ENCODE data around the gene HRAS.

HRAS gene

DNA sequence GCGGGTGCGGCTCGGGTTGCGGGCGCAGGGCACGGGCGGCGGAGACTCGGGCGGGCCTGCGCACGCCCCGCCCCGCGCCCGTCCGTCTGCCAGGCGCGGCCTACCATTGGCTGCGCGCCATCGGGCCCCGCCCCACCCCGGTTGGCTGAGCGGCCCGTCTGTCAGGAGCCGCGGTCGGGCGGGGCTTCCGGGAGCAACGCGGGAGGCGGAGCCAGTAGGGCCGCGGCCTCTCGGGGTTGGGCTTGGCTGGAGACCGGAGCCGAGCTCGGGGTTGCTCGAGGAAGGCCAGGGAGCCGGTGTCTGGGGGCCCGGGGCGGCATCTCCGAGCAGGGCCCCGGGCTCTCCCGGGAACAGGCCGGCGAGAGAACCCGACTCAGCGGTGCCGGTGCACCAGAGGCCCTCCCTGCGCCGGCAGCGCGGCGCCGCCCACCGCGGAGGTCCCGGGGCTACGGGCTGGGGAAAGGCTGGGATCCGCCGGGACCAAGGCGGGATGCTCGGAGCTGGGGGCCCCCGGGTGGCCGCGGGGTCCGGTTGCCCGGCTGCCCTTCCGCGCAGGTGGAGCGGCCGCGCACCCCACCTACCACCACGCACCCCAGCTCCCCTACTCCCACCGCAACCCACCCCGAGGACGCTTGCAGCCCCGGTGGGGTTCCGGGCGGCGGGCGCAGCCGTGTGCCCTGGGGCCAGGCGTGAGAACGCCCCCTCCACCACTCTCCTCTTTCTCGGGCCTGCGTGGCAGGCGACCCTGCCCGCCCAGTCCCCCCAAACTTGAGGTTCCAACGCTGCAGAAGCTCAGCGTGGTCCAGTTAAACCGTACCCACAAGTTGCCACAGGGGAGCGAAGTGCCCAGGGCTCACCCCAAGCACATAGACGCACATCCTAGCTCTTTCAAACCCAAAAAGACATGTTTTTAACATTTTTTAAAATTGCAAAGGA lies at the start of gene HRAS:
HRAS (minus strand) TSS at position 58 of the 936 bp plus-strand sequence.
- no peak within 1 kb of the TSS for H3K27ac Mint-ChIP-seq
- TF ChIP-seq CTCF (IDR thresholded peaks at IDR 0.05) = no peak
- peak within 1 kb of the TSS; percentile 91 for H3K4me3 Mint-ChIP-seq
- H3K27me3 Mint-ChIP-seq (ENCODE audit: low read depth, poor library complexity) = peaks cover 27% of the 10 kb centered on the region
- H3K9me3 Mint-ChIP-seq = no peaks in the 10 kb centered on the region
- peak; percentile 97 for DNase-seq
- H3K4me1 Mint-ChIP-seq = peaks cover 22% of the 10 kb centered on the region
- H3K36me3 Mint-ChIP-seq (ENCODE audit: low read depth) = no peaks in the 10 kb centered on the region

DNA sequence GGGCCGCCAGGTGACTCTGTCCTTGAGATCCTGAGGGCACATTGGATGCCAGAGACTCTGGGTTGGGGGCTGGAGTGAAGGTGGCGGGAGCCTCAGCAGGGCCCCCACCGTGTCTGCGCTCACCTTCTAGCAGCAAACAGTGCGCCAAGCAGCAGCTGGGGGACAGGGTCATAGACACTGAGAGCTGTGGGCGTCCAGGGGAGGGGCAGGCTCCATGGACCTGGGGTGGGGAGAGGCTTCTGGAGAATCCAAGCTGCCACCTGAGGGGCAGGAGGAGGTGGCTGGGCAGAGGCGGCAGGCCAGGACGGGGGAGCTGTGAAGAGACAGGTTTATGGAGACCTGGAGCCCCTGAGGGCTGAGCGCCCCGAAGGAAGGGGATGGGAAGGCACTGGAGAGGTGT lies 48.9 kb upstream of the HRAS start:
- TF ChIP-seq CTCF (IDR thresholded peaks at IDR 0.05) = no peak
- Mint-ChIP-seq H3K4me3 (no peak overlapping the region), H3K4me1 (peaks cover 14% of the 10 kb centered on the region), H3K27ac (peak overlapping the region; percentile 32), H3K27me3 (ENCODE audit: low read depth, poor library complexity) (no peaks in the 10 kb centered on the region), H3K9me3 (no peaks in the 10 kb centered on the region), H3K36me3 (ENCODE audit: low read depth) (peaks cover 33% of the 10 kb centered on the region)
- DNase-seq = no peak

DNA sequence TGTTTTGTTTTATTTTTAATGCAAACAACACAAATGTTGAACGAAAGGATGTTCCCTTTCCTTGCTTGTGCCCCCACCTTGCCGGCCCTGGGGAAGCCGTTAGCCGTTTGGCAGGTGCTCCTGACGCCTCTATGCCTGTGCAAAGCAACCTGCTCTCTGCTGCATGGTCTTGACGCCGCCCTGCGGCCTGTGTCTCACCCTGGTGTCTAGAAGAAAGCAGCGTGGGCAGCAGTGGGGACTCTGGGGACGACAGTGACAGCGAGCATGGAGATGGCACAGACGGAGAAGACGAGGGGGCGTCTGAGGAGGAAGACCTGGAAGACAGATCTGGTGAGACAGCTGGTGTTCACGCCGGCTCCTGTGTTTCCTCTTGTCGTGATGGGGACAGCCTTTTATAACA lies 46.4 kb upstream of the HRAS start:
- Mint-ChIP-seq H3K4me1 (peaks cover 36% of the 10 kb centered on the region), H3K27ac (no peak overlapping the region), H3K36me3 (ENCODE audit: low read depth) (peaks cover 17% of the 10 kb centered on the region), H3K4me3 (no peak overlapping the region), H3K9me3 (no peaks in the 10 kb centered on the region), H3K27me3 (ENCODE audit: low read depth, poor library complexity) (no peaks in the 10 kb centered on the region)
- no peak for DNase-seq
- no peak for TF ChIP-seq CTCF (IDR thresholded peaks at IDR 0.05)

DNA sequence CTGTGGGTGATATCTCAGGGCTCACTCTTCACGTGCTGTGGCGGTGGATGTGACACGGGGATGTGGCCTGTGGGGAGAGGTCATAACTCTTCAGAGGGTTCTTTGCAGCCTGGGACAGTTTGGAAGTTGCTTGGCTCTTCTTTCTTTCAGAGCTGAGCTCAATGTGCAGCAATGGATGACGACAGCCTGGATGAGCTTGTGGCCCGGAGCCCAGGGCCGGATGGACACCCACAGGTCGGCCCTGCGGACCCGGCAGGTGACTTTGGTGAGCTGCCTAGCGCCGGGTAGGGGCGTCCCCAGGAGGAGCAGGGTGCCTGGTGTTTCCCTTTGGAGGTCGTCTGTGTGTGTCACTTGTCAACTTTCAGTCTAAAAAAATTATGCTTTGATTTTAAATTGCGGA lies 46.0 kb upstream of the HRAS start:
- peak overlapping the region; percentile 97 for H3K27ac Mint-ChIP-seq
- no peak for DNase-seq
- no peaks in the 10 kb centered on the region for H3K9me3 Mint-ChIP-seq
- H3K4me3 Mint-ChIP-seq = peak overlapping the region; percentile 28
- peaks cover 14% of the 10 kb centered on the region for H3K36me3 Mint-ChIP-seq (ENCODE audit: low read depth)
- no peak for TF ChIP-seq CTCF (IDR thresholded peaks at IDR 0.05)
- peaks cover 36% of the 10 kb centered on the region for H3K4me1 Mint-ChIP-seq
- H3K27me3 Mint-ChIP-seq (ENCODE audit: low read depth, poor library complexity) = no peaks in the 10 kb centered on the region

DNA sequence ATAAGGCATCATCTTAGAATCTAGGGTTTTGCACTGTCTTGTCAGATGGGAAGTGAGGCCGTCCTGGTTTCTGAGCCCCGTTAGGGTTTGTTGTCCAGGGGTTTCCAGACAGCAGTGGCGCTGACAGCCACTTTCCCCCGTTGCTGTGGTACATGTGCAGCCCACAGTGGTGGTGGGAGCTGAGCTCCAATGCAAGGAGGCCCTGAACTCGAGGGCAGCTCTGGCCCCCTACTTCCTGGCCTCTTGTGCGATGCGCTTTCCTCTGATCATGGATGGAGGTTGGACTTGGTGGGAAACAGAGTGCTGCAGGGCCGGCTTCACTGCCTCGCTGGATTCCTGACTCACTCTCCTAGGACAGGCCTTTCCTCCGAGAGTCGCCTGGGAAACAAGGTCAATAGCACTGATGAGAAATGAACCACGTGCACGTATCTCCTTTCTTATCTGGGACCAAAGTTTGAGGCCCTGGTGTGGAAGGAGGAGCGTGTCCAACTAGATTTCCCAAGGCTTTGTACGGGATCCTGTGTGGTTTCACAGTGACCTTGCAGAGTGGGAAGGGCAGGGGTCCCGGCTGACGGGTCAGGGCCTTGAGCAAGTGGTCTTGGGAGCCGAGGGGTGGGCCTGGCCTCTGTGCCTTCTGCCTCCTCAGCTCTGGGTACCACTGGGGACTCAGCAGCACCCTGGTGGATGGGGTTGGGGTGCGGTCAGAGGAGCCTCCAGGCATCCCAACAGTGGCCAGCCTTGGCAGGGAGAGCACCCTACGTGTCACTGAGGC lies 44.6 kb upstream of the HRAS start:
- peaks cover 39% of the 10 kb centered on the region for H3K4me1 Mint-ChIP-seq
- peak overlapping the region; percentile 53 for H3K4me3 Mint-ChIP-seq
- peaks cover 2% of the 10 kb centered on the region for H3K27me3 Mint-ChIP-seq (ENCODE audit: low read depth, poor library complexity)
- no peak for DNase-seq
- H3K27ac Mint-ChIP-seq = peak overlapping the region; percentile 87
- no peaks in the 10 kb centered on the region for H3K9me3 Mint-ChIP-seq
- H3K36me3 Mint-ChIP-seq (ENCODE audit: low read depth) = peaks cover 11% of the 10 kb centered on the region
- no peak for TF ChIP-seq CTCF (IDR thresholded peaks at IDR 0.05)

Measured in nephron progenitor cell (in vitro differentiated cells).